Activated CD8-positive, alpha-beta T cell treated with anti-CD3 and anti-CD28 coated beads for 36 hours (primary cell): ENCODE data around the gene ZNF397. TPM values are rescaled to one million over a fixed set of nuclear protein-coding genes. Genes with fewer than 3 reads are reported as not detected.

ENCODE experiments used
- ATAC-seq: fragments of 200-7000 bp; cut with Tn5 transposase; one replicate; pipeline ENCODE4 v1.10.0; 2021; ENCODE audit warnings: mild to moderate bottlenecking, moderate library complexity
- CTCF ChIA-PET: fragments of 350-600 bp; sonication (Branson Sonifier 250); formaldehyde crosslinking; loops from one replicate; lab custom pipeline; 2021; ENCODE audit warnings: antibody characterized with exemption; lab: Charles Lee
- POLR2A ChIA-PET: fragments of 350-600 bp; sonication (Branson Sonifier 250); formaldehyde crosslinking; loops from one replicate; lab custom pipeline; 2021; ENCODE audit warnings: antibody characterized with exemption; lab: Charles Lee
- DNase-seq: peaks from one replicate; pipeline ENCODE4 v3.0.0-alpha.2; 2020
- H3K27ac Mint-ChIP-seq: one replicate; pipeline ENCODE4 v1.8.0; 2021; ENCODE audit warnings: mild to moderate bottlenecking, mixed read lengths
- H3K27me3 Mint-ChIP-seq: one replicate; pipeline ENCODE4 v1.8.0; 2021; ENCODE audit warnings: mixed read lengths
- H3K36me3 Mint-ChIP-seq: one replicate; pipeline ENCODE4 v1.8.0; 2021; ENCODE audit warnings: low read depth, mixed read lengths
- H3K4me1 Mint-ChIP-seq: one replicate; pipeline ENCODE4 v1.8.0; 2021; ENCODE audit warnings: low read depth, mixed read lengths
- H3K4me3 Mint-ChIP-seq: one replicate; pipeline ENCODE4 v1.8.0; 2021; ENCODE audit warnings: mild to moderate bottlenecking, moderate library complexity, mixed read lengths
- H3K9me3 Mint-ChIP-seq: one replicate; pipeline ENCODE4 v1.8.0; 2021; ENCODE audit warnings: mixed read lengths
- intact Hi-C: fragments of 100-400 bp; cut with micrococcal nuclease; formaldehyde crosslinking; loops from one replicate; pipeline ENCODE4 v1.10.0; 2022
- total RNA-seq, 2 experiments: library from RNA; stranded (reverse); gene quantifications; one replicate each; pipeline ENCODE4 v1.2.3, GENCODE V29; 2021
- TF ChIP-seq, protein P1 (sequence below): fragments of 200-600 bp; IDR thresholded peaks from one replicate; pipeline ENCODE4 v1.8.0; 2022; ENCODE audit warnings: antibody characterized with exemption, mild to moderate bottlenecking

The ZNF397 gene
- total RNA-seq, 2 experiments from 2014 or later = 17.9 to 18.9 TPM

DNA sequence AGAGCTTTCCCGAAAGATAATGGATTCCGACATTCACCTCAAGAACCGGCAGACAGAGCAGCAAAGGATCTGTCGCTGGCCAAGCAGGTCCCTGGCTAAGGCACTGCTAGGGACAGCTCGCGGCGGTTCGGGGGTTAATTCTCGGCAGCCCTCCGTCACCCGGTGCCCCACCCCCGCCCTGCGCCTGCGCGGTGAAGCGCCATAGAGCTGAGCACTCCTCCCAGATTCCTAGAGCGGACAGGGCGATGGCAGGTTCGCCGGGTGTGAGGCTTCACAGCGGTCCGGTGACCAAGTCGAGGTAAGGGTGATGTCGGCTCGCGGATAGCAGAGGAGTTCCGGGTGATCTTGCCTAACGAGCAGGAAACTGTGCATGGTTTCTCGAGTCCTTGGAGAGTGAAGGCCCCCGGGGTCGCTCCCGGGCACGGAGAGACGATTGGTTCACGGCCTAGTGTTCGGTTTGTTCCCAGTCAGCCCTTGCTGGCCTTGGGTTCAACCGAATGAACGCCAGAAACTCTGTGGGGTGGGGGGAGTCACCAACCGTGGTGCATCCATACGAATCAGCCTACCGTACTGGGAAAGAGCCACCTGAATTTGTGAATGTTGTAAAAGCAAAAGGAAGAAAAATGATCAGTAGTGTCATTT, 49.4 kb downstream of the ZNF397 start, which contains the start of gene ZSCAN30:
Gene ZSCAN30, minus strand, starts transcription at position 136 of the 642 bp plus-strand sequence. CDS start 25,877 bp downstream, outside the sequence.
- intact Hi-C loops = loop anchor here (2.0 kb wide), 2 partner anchors 23 to 49 kb away; partner anchors contain the start of gene ZNF397
- peak; percentile 99 for ATAC-seq
- CTCF ChIA-PET = interaction anchor here (1.1 to 1.9 kb wide), 5 partner anchors 11 to 96 kb away, joined by 4 to 10 read pairs (median 4); no protein-coding TSS in a partner anchor

DNA sequence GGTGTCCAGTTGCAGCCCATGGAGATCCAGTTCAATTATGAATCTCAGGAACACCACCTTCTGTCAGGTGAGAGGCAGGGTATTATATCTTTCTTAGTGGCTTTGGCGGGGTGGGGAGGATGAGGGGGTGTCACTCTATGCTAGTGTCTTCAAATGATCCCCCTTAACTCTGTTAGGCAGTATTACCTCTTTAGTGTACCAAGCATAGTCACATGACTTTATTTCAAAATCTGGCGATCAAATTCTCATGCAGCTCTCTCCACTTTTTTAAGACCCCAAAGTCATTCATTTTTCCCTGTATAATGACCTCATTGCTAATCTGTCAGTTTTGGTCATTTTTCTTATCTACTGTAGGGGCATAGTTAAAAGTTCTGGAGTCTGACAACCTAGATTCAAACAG, 50.3 kb downstream of the ZNF397 start:
- ChIA-PET POLR2A (interaction anchor here (0.7 to 1.8 kb wide), 5 partner anchors 14 to 56 kb away, joined by 3 to 6 read pairs (median 4); partner anchors contain the start of gene ZNF397), CTCF (interaction anchor here (1.0 kb wide), 1 partner anchor 59 kb away, joined by 4 read pairs; no protein-coding TSS in a partner anchor)
- Mint-ChIP-seq H3K27me3 (peaks cover 1% of the 10 kb centered on the region), H3K4me3 (peak overlapping the region; percentile 97), H3K9me3 (peaks cover 3% of the 10 kb centered on the region), H3K36me3 (peaks cover 63% of the 10 kb centered on the region), H3K4me1 (peaks cover 58% of the 10 kb centered on the region), H3K27ac (peak overlapping the region; percentile 95)
- DNase-seq (no peak), ATAC-seq (no peak)
- TF ChIP-seq, protein P1, sequence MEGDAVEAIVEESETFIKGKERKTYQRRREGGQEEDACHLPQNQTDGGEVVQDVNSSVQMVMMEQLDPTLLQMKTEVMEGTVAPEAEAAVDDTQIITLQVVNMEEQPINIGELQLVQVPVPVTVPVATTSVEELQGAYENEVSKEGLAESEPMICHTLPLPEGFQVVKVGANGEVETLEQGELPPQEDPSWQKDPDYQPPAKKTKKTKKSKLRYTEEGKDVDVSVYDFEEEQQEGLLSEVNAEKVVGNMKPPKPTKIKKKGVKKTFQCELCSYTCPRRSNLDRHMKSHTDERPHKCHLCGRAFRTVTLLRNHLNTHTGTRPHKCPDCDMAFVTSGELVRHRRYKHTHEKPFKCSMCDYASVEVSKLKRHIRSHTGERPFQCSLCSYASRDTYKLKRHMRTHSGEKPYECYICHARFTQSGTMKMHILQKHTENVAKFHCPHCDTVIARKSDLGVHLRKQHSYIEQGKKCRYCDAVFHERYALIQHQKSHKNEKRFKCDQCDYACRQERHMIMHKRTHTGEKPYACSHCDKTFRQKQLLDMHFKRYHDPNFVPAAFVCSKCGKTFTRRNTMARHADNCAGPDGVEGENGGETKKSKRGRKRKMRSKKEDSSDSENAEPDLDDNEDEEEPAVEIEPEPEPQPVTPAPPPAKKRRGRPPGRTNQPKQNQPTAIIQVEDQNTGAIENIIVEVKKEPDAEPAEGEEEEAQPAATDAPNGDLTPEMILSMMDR = no peak
- intact Hi-C loops = loop anchor here (2.0 kb wide), 2 partner anchors 24 to 50 kb away; partner anchors contain the start of gene ZNF397

More for the DNA sequence above, 49.4 kb downstream of the ZNF397 start, which contains the start of gene ZSCAN30:
- Mint-ChIP-seq H3K27ac (peak within 1 kb of the TSS; percentile 95), H3K27me3 (peaks cover 1% of the 10 kb centered on the region), H3K36me3 (peaks cover 60% of the 10 kb centered on the region), H3K9me3 (peaks cover 7% of the 10 kb centered on the region), H3K4me3 (peak within 1 kb of the TSS; percentile 97), H3K4me1 (peaks cover 56% of the 10 kb centered on the region)
- TF ChIP-seq, protein P1 = no peak
- POLR2A ChIA-PET = interaction anchor here (0.9 to 2.3 kb wide), 11 partner anchors 11 to 296 kb away, joined by 3 to 11 read pairs (median 5); partner anchors contain the start of genes ZNF24 and ZNF397
- peak; percentile 96 for DNase-seq

DNA sequence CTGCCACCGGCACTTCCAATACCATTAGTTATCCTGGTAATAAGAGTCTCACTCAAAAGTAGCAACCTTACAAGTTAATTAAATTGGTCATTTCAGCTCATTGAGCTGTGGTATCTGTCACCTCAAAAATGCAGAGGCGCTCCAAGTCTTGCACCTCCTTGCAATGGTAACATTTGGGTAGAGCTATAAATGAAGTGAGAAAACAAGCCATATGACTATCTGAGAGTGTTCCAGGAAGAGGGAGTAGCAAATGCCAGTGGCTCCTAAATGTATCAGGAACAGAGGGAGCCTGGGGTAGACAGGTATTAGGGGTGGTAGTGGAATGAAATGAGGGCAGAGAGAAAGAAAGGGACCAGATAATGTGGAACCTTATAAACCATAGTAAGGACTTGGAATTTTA, 55.2 kb downstream of the ZNF397 start:
- TF ChIP-seq, protein P1 = no peak

DNA sequence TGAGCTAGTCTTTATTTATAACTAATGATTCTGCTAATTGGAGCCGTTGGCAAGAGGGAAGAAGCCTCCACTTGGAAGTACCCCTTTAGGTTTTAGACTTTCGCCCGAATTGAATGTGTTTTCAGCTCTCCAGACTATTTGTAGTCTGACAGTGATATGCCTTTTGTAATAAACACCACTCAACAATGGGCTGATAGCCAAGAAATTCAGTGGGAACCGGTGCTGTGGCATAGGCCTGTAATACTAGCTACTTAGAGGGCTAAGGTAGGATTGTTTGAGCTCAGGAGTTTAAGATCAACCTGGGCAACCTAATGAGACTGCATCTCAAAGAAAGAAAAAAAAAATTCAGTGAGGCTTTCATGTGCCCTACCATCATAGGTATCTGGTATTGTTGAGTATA, 62.8 kb downstream of the ZNF397 start:
- Mint-ChIP-seq H3K4me3 (no peak overlapping the region), H3K9me3 (peaks cover 58% of the 10 kb centered on the region), H3K4me1 (no peaks in the 10 kb centered on the region), H3K36me3 (peaks cover 92% of the 10 kb centered on the region), H3K27me3 (no peaks in the 10 kb centered on the region), H3K27ac (no peak overlapping the region)
- no peak for ATAC-seq
- ChIA-PET CTCF (interaction anchor here (1.0 kb wide), 1 partner anchor 73 kb away, joined by 3 read pairs; no protein-coding TSS in a partner anchor), POLR2A (no interaction called here)
- TF ChIP-seq, protein P1 = no peak
- intact Hi-C loops = no loop called here
- no peak for DNase-seq

More for the DNA sequence above, 55.2 kb downstream of the ZNF397 start:
- CTCF ChIA-PET = no interaction called here
- no peaks in the 10 kb centered on the region for H3K27me3 Mint-ChIP-seq
- POLR2A ChIA-PET = no interaction called here
- peaks cover 12% of the 10 kb centered on the region for H3K9me3 Mint-ChIP-seq
- intact Hi-C loops = no loop called here
- no peak for ATAC-seq
- no peak overlapping the region for H3K27ac Mint-ChIP-seq
- H3K36me3 Mint-ChIP-seq = peaks cover 80% of the 10 kb centered on the region
- DNase-seq = no peak
- H3K4me1 Mint-ChIP-seq = peaks cover 34% of the 10 kb centered on the region
- H3K4me3 Mint-ChIP-seq = no peak overlapping the region
